HG02840 (cell line): ENCODE results near the gene HOXA3.

Source experiments
- ATAC-seq: cut with Tn5 transposase; IDR thresholded peaks from one replicate; pipeline ENCODE4 v1.9.1; 2021; ENCODE audit warnings: mild to moderate bottlenecking, moderate library complexity, moderate number of reproducible peaks; ENCODE audit not compliant: unreplicated experiment, low FRiP score

Gene HOXA3

GRCh38 chr7:27116962-27117886 lies 35.2 kb downstream of the HOXA3 start:
- no peak for ATAC-seq

DNA sequence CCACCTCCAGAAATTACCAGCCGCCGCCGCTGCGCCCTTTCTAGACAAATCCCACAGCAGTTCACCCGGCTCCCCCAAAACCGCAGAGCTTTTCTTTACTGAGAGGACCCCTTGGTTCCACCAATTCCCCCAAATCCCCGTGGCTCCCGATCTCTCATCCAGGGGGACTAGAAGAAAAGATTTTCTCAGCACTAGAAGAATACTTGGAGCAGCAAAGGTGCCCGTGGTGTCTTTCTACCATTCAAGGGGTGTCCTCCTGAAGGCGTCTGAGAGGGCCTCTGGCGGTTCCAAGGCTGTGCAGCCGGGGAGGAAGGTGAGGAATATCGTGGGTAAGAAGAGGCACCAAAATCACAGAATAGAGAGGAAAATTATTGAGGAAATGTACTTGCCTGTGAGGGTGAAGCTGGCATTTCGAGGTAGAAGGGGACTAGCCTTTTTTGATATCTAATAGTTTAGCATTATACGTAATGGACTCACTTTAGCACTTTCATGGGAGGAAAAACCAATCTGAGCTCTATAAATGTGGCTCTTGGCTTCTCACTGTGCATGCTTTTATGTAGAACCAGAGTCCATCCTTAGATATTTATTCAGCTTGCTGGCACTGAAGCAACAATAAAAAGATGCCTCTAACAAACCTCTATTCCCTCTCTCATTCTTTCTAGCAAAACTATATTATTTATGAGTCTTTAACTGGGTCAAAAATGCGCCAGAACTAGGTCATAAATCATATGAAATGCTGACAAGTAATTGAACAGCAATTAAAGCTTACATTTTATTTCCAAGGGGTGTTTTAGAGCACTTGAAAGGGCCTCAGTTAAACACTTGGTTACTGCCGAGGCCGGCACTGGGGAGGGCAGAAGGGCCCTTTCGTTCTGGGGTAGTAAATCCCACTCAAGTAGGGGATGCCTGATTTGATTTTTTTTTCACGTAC lies 36.1 kb downstream of the HOXA3 start:
- no peak for ATAC-seq

DNA sequence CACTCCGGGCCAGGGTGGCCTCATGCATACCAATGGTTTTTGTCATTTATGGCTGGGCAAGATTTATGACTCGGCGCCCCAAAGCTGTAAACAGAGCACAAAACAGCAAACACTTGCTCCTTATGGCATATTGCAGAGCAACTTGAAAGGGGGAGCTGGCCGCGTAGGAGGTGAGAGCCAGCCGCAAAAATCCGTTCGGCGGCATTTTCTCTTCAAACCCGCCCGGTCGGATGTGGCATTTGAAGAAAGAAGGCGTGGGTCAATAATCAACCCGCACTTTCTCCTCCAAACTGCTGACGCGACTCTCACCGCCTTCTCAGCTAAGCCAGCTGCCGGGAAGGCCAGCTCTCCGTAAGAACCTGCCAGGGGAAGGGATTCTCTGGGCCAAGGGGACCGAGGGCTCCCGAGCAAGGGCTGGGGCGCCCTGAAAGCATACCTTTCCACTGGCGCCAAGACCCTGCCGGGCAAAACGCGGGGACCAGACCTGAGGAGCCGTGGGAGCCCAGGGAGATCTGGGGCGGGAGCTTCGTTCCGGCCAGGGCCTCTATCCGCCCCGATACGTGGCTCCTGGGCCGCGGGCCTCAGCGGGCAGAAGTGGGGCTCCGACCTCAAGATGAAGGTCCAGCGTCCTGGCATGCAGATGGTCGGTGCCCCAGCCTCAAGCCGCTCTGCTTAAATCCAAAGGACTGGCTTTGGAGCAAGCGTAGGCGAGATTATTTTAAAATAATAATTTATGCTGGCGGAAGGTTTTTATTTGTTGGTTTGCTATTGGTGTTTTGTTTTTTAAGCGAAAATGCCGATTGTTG lies 37.0 kb downstream of the HOXA3 start:
- ATAC-seq = no peak

- no peak for ATAC-seq
Observed at GRCh38 chr7:27114881-27115220, 37.5 kb downstream of the HOXA3 start.

GRCh38 chr7:27113991-27114769 lies 38.2 kb downstream of the HOXA3 start:
- no peak for ATAC-seq

DNA sequence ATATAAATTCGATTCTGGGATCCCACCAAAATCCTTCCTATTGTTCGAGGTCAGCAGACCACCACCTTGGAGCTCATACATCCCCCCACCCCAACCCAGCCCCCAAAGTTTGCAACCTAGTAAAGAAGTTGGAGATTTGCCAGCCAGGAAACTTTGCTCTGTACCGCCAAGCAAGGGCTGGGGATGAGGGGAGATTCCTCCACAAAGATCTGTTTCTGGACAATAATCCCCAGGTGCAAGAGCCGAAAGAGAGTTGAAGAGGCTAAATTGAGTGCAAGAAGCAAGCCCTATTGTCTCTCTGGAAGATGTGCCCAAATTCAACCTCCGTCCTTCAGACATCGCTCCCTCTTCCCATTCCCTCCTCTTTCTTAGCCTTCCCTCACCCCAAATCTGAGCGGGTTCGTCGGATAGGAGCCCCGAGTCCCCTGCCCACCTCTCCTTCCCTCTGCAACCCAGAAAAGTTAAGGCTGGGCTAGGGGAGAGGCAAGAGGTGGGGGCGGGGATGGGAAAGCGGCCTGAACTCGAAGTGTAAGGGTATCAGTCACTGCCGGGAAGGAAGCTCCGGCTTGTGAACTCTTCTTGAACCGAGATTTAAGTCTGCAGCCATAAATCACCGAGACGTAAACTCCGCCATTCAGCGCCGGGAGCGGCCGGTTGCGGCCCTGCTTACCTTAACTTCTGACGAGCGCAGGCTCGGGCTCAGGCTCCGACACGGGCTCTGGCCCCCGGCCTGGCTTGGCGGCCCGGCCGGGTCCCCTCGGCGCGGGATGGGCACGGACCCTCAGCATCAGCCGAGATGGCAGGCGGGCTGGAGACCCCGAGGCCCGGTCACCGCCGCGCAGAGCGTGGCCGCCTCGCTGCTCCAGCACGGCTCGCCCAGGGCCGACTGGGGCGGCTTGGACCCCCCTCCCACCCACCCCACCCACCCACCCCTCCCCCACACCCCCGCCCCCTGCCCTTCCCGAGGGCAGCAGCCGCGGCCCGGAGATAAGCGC lies 39.1 kb downstream of the HOXA3 start:
- ATAC-seq = no peak

- no peak for ATAC-seq
Observed at GRCh38 chr7:27112361-27112760, 40.0 kb downstream of the HOXA3 start.

DNA sequence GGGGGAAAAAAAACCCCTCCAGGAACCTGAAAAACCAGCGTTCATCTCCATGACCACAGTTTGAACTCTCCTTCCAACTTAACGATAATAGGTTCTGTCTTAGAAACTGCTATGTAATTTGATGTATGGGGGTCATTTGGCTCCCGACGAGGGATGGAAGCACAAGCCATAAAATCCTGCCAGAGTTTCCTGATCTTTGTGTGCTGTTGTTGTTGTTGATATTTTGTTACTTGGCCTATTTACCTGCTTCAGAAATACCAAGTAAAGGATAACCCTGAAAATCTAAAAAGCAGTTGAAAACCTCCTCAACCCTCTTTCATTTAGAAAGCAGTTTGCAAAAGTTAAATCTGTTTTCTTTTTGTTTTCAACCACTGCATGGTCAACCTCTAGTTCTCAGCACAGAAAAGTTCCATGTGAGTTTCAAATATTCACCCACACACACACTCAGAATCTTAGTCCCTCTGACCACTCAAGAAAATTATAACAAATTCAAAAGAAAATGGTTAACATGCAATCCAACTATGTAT lies 40.6 kb downstream of the HOXA3 start:
- no peak for ATAC-seq

DNA sequence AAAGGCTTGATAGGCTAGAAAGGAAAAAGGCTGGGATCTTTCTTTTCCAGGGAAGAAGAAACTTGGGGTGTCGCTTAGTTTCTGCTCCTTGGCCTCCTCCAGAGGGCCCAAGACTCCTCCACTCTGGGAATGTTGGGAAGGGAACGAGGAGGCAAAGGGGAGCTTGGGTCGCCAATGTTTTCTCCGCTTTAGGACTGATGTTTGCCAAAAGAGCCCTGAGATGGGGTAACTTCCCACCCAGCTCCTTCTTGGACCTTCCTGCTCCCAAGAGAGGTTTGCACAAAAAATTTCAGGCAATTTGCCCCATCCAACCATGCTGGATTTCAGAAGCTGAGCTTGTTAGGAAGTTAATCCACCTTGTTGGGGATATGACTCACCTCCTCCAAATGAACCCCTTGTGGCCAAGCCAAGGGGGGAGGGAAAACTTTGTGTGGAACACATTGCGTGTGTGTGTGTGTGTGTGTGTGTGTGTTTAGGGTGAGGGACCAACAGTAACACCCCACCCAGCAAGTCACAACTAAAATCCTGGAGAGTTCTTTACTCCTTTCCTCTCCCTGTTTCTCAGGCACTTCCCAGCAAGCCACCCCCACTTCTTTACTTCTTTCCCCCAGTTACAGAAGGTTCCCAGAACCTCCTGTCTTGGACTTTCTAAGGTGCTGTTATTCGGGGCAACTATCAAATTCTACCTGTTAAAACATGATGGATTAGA lies 41.2 kb downstream of the HOXA3 start:
- ATAC-seq = no peak

DNA sequence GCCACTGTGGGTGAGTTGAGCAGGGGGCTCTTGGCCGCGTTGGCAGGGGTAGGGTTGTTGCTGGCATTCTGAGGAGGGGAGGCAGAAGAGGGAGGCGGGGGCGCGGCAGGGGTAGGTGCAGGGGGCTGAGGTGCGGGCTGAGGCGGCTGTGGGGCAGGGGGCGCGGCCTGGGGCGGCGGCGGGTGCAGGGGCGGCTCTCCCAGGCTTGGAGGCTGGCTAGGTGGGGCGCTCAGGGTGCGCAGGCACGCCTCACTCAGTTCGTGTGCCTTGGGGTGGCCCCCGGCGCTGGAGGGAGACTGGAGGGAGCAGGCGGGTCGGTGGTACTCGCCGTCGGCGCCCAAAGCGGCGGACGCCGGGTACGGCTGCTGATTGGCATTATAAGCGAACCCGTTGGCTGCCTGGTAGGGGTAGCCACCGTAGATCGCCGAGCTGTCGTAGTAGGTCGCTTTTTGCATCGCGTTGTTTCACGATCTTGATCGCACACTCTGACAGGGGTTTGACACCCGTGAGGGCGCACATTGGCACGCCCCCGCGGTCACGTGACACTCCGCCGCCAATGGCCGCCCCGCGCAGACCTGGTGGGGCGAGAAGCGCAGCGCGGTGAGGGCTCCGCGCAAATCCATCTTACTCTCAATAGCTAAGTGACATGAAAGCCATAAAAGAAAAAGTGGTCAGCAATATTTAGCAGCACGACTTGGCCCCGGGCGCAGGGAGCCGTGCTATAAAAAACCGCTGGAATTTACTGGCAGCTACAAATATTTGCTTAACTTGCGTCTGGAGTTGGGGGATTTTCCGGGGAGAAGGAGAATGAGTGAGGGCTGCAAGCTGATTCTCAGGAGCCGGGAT lies 42.0 kb downstream of the HOXA3 start:
- ATAC-seq = no peak

DNA sequence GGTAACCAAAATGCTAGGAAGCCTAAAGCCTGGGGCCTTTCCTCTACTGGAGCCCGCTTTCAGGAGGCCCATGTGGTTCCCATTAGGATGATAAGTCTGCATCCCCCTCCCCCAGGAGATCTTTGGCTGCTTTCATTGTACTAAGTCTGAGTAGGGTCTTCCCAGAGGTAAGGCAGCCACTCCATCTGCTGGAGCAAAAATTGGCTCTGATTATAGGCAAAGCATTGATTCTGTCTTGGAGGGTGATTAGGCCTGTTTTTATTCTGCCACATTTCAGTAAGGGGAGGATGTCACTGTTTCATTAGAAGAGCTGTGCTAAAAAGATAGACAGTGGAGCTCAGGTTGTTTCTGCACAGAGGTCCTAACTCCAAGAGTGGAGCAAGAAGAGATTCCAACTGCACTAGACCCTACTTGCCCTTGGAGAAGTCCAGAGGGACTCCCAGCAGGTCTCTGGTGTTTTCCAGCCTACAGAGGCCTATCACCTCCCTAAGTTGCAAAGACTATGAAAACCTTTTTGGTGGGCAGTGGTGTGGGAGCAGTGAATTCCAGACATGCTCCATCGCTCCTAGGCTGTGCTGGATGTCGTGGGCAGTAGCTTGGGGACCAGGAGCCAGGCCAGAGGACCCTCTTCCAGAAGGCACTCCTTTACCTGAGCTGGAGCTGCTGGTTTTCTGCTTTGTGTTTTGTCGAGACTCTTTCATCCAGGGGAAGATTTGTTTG lies 42.8 kb downstream of the HOXA3 start:
- ATAC-seq = no peak

GRCh38 chr7:27108390-27109127 lies 43.8 kb downstream of the HOXA3 start:
- no peak for ATAC-seq

- ATAC-seq = no peak
Observed at GRCh38 chr7:27107391-27108381, 44.7 kb downstream of the HOXA3 start.

DNA sequence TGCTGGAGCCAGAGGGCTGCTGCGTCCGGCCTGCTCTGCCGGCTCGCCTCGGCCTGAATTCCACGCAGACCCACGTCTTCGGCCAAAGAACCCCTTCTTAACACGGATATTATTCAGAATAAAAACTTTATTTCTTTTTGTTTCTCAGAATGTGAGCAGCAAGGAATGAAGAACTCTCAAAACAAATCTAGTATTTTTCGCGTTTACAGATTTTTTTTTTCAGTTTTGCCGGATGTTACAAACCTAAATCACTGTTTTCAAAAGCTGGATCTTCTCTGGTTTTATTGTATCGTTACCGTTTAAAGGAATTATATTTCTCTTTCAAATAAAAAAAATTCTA lies 45.5 kb downstream of the HOXA3 start:
- ATAC-seq = no peak
